CD4-positive, alpha-beta memory T cell (primary cell): ENCODE measurements around the gene SOX6. TPM values are rescaled to one million over a fixed set of nuclear protein-coding genes. Genes with fewer than 3 reads are reported as not detected.

Experiments
- CTCF ChIA-PET: fragments of 350-600 bp; sonication (Branson Sonifier 250); formaldehyde crosslinking; loops from one replicate; lab custom pipeline; 2021; ENCODE audit warnings: inconsistent platforms; ENCODE audit not compliant: partially characterized antibody; lab: Charles Lee
- POLR2A ChIA-PET: fragments of 350-600 bp; sonication (Branson Sonifier 250); formaldehyde crosslinking; loops from one replicate; lab custom pipeline; 2021; ENCODE audit not compliant: partially characterized antibody; lab: Charles Lee
- DNase-seq, 5 donors: peaks; one replicate each; pipeline versions ENCODE4 v3.0.0 to v3.0.0-alpha.2; 2020 to 2022; ENCODE audit warnings: mixed read lengths in 1 of 5
- H3K27ac ChIP-seq: one replicate; pipeline ENCODE4 v1.7.0; 2013; ENCODE audit warnings: low read depth, low read length
- H3K27me3 ChIP-seq: 2 replicates; pipeline ENCODE4 v1.7.0; 2013; ENCODE audit warnings: mild to moderate bottlenecking, low read length, moderate library complexity; ENCODE audit not compliant: insufficient read depth
- H3K36me3 ChIP-seq: 2 replicates; pipeline ENCODE4 v1.7.0; 2013; ENCODE audit warnings: mild to moderate bottlenecking, low read length, moderate library complexity; ENCODE audit not compliant: insufficient read depth
- H3K4me1 ChIP-seq: 2 replicates; pipeline ENCODE4 v1.7.0; 2013; ENCODE audit warnings: mild to moderate bottlenecking, low read length, moderate library complexity; ENCODE audit not compliant: insufficient read depth
- H3K4me3 ChIP-seq, 2 donors: one replicate each; pipeline ENCODE4 v1.7.0; 2013; ENCODE audit warnings: low read length in 2 of 2, mild to moderate bottlenecking in 1 of 2
- H3K9me3 ChIP-seq, 2 donors: one replicate each; pipeline ENCODE4 v1.7.0; 2013; ENCODE audit warnings: low read length in 2 of 2, control low read depth in 1 of 2; ENCODE audit not compliant: control insufficient read depth in 1 of 2
- H3K27ac Mint-ChIP-seq, 7 donors: one replicate each; pipeline ENCODE4 v1.8.0; 2020 to 2021; ENCODE audit warnings: mixed read lengths in 7 of 7, mild to moderate bottlenecking in 6 of 7, inconsistent platforms in 3 of 7, moderate library complexity in 3 of 7
- H3K27me3 Mint-ChIP-seq, 2 donors: one replicate each; pipeline ENCODE4 v1.8.0; 2020 to 2021; ENCODE audit warnings: mixed read lengths in 2 of 2
- H3K36me3 Mint-ChIP-seq, 2 donors: one replicate each; pipeline ENCODE4 v1.8.0; 2020 to 2021; ENCODE audit warnings: mixed read lengths in 2 of 2, inconsistent platforms in 1 of 2, mild to moderate bottlenecking in 1 of 2
- H3K4me1 Mint-ChIP-seq, 4 donors: one replicate each; pipeline ENCODE4 v1.8.0; 2020 to 2021; ENCODE audit warnings: mixed read lengths in 4 of 4, mild to moderate bottlenecking in 1 of 4
- H3K4me3 Mint-ChIP-seq, 8 donors: one replicate each; pipeline ENCODE4 v1.8.0; 2020 to 2021; ENCODE audit warnings: mixed read lengths in 8 of 8, mild to moderate bottlenecking in 7 of 8, moderate library complexity in 6 of 8, inconsistent platforms in 3 of 8
- H3K9me3 Mint-ChIP-seq, 8 donors: one replicate each; pipeline ENCODE4 v1.8.0; 2020 to 2021; ENCODE audit warnings: mixed read lengths in 8 of 8, mild to moderate bottlenecking in 5 of 8, inconsistent platforms in 3 of 8, moderate library complexity in 1 of 8
- intact Hi-C: fragments of 100-400 bp; cut with micrococcal nuclease; formaldehyde crosslinking; loops from one replicate; pipeline ENCODE4 v1.15.1; 2023
- polyA plus RNA-seq, 2 donors: library from polyadenylated mRNA; unstranded; fragments of 300-500 nt; fragmentation: Illumina TruSeq; gene quantifications; one replicate each; pipeline ENCODE4 v1.2.3, GENCODE V29; 2021
- total RNA-seq, 2 experiments: library from RNA; stranded (reverse); gene quantifications; one replicate each; pipeline ENCODE4 v1.2.3, GENCODE V29; 2021

The SOX6 gene
- total and polyA plus RNA-seq, 4 experiments from 2014 or later = not detected

- Mint-ChIP-seq H3K36me3 (no peaks in the 10 kb centered on the region), H3K27me3 (peaks cover 0 to 1% of the 10 kb centered on the region in 2 donors), H3K4me3 (no peak overlapping the region), H3K4me1 (no peaks in the 10 kb centered on the region), H3K27ac (no peak overlapping the region), H3K9me3 (peaks cover 0 to 14% (median 2%) of the 10 kb centered on the region in 8 donors)
- Histone ChIP-seq H3K27ac (no peak overlapping the region), H3K9me3 (no peaks in the 10 kb centered on the region), H3K4me3 (no peak overlapping the region), H3K4me1 (no peaks in the 10 kb centered on the region), H3K27me3 (no peaks in the 10 kb centered on the region), H3K36me3 (no peaks in the 10 kb centered on the region)
- ChIA-PET CTCF (interaction anchor here (1.0 to 2.3 kb wide), 2 partner anchors 8 to 14 kb away, joined by 3 to 8 read pairs; no protein-coding TSS in a partner anchor), POLR2A (no interaction called here)
- intact Hi-C loops = no loop called here
- no peak for DNase-seq
These were observed 423.9 kb downstream of the SOX6 start for GRCh38 chr11:15932417-15932816.

- H3K4me1 ChIP-seq = no peaks in the 10 kb centered on the region
- POLR2A ChIA-PET = no interaction called here
- H3K36me3 Mint-ChIP-seq = no peaks in the 10 kb centered on the region
- DNase-seq = no peak
- no peaks in the 10 kb centered on the region for H3K36me3 ChIP-seq
- no peaks in the 10 kb centered on the region for H3K4me1 Mint-ChIP-seq
- H3K4me3 ChIP-seq = no peak overlapping the region
- no peaks in the 10 kb centered on the region for H3K27me3 ChIP-seq
- intact Hi-C loops = no loop called here
- peaks cover 0 to 3% of the 10 kb centered on the region in 2 donors for H3K27me3 Mint-ChIP-seq
- CTCF ChIA-PET = interaction anchor here (2.3 kb wide), 1 partner anchor 9 kb away, joined by 8 read pairs; no protein-coding TSS in a partner anchor
- no peak overlapping the region for H3K4me3 Mint-ChIP-seq
- no peak overlapping the region for H3K27ac ChIP-seq
- H3K9me3 Mint-ChIP-seq = peaks cover 0 to 14% (median 2%) of the 10 kb centered on the region in 8 donors
- no peaks in the 10 kb centered on the region for H3K9me3 ChIP-seq
- no peak overlapping the region for H3K27ac Mint-ChIP-seq
These were observed 424.8 kb downstream of the SOX6 start for GRCh38 chr11:15931497-15931896.

- intact Hi-C loops = no loop called here
- Mint-ChIP-seq H3K9me3 (peaks cover 0 to 14% (median 2%) of the 10 kb centered on the region in 8 donors), H3K27ac (no peak overlapping the region), H3K4me1 (no peaks in the 10 kb centered on the region), H3K4me3 (no peak overlapping the region), H3K36me3 (no peaks in the 10 kb centered on the region), H3K27me3 (peaks cover 0 to 3% of the 10 kb centered on the region in 2 donors)
- Histone ChIP-seq H3K27ac (no peak overlapping the region), H3K27me3 (no peaks in the 10 kb centered on the region), H3K36me3 (no peaks in the 10 kb centered on the region), H3K4me1 (no peaks in the 10 kb centered on the region), H3K4me3 (no peak overlapping the region), H3K9me3 (no peaks in the 10 kb centered on the region)
- DNase-seq = no peak
- CTCF ChIA-PET = interaction anchor here (2.3 kb wide), 1 partner anchor 10 kb away, joined by 8 read pairs; no protein-coding TSS in a partner anchor
- POLR2A ChIA-PET = no interaction called here
These were observed 425.8 kb downstream of the SOX6 start for GRCh38 chr11:15930442-15931025.

GRCh38 chr11:15929371-15929901, 426.9 kb downstream of the SOX6 start:
- H3K4me3 ChIP-seq = no peak overlapping the region
- no peak for DNase-seq
- CTCF ChIA-PET = no interaction called here
- intact Hi-C loops = no loop called here
- no peak overlapping the region for H3K27ac ChIP-seq
- Mint-ChIP-seq H3K4me1 (no peaks in the 10 kb centered on the region), H3K27ac (no peak overlapping the region), H3K27me3 (peaks cover 0 to 3% of the 10 kb centered on the region in 2 donors), H3K9me3 (peaks cover 0 to 14% (median 2%) of the 10 kb centered on the region in 8 donors), H3K4me3 (no peak overlapping the region), H3K36me3 (no peaks in the 10 kb centered on the region)
- no peaks in the 10 kb centered on the region for H3K36me3 ChIP-seq
- no peaks in the 10 kb centered on the region for H3K4me1 ChIP-seq
- no peaks in the 10 kb centered on the region for H3K27me3 ChIP-seq
- POLR2A ChIA-PET = no interaction called here
- no peaks in the 10 kb centered on the region for H3K9me3 ChIP-seq

GRCh38 chr11:15927864-15928217, 428.5 kb downstream of the SOX6 start:
- H3K27me3 ChIP-seq = no peaks in the 10 kb centered on the region
- Mint-ChIP-seq H3K27ac (no peak overlapping the region), H3K4me3 (no peak overlapping the region), H3K27me3 (peaks cover 0 to 3% of the 10 kb centered on the region in 2 donors), H3K4me1 (no peaks in the 10 kb centered on the region), H3K9me3 (peaks cover 0 to 14% (median 2%) of the 10 kb centered on the region in 8 donors), H3K36me3 (no peaks in the 10 kb centered on the region)
- H3K4me1 ChIP-seq = no peaks in the 10 kb centered on the region
- ChIA-PET POLR2A (no interaction called here), CTCF (no interaction called here)
- H3K9me3 ChIP-seq = no peaks in the 10 kb centered on the region
- H3K36me3 ChIP-seq = no peaks in the 10 kb centered on the region
- DNase-seq = no peak
- intact Hi-C loops = no loop called here
- H3K27ac ChIP-seq = no peak overlapping the region
- H3K4me3 ChIP-seq = no peak overlapping the region

GRCh38 chr11:15927196-15927863, 429.0 kb downstream of the SOX6 start:
- Mint-ChIP-seq H3K4me1 (no peaks in the 10 kb centered on the region), H3K36me3 (no peaks in the 10 kb centered on the region), H3K9me3 (peaks cover 0 to 14% (median 2%) of the 10 kb centered on the region in 8 donors), H3K4me3 (no peak overlapping the region), H3K27me3 (peaks cover 0 to 3% of the 10 kb centered on the region in 2 donors), H3K27ac (no peak overlapping the region)
- Histone ChIP-seq H3K9me3 (no peaks in the 10 kb centered on the region), H3K4me3 (no peak overlapping the region), H3K4me1 (no peaks in the 10 kb centered on the region), H3K27me3 (no peaks in the 10 kb centered on the region), H3K27ac (no peak overlapping the region), H3K36me3 (no peaks in the 10 kb centered on the region)
- DNase-seq = no peak
- ChIA-PET CTCF (no interaction called here), POLR2A (no interaction called here)
- intact Hi-C loops = no loop called here

GRCh38 chr11:15926071-15926470, 430.3 kb downstream of the SOX6 start:
- Histone ChIP-seq H3K27ac (no peak overlapping the region), H3K36me3 (no peaks in the 10 kb centered on the region), H3K4me1 (no peaks in the 10 kb centered on the region), H3K27me3 (no peaks in the 10 kb centered on the region), H3K9me3 (no peaks in the 10 kb centered on the region), H3K4me3 (no peak overlapping the region)
- H3K27ac Mint-ChIP-seq = no peak overlapping the region
- no peaks in the 10 kb centered on the region for H3K4me1 Mint-ChIP-seq
- no peaks in the 10 kb centered on the region for H3K36me3 Mint-ChIP-seq
- DNase-seq = no peak
- intact Hi-C loops = no loop called here
- no peak overlapping the region for H3K4me3 Mint-ChIP-seq
- H3K9me3 Mint-ChIP-seq = peaks cover 0 to 14% (median 2%) of the 10 kb centered on the region in 8 donors
- POLR2A ChIA-PET = no interaction called here
- peaks cover 0 to 3% of the 10 kb centered on the region in 2 donors for H3K27me3 Mint-ChIP-seq
- CTCF ChIA-PET = no interaction called here
